IMR-90 (cell line): ENCODE results near the gene HJURP. TPM values are rescaled to one million over a fixed set of nuclear protein-coding genes. Genes with fewer than 3 reads are reported as not detected.

Experiments
- ATAC-seq: fragments of 200-7000 bp; cut with Tn5 transposase; 2 replicates; pipeline ENCODE4 v1.9.1; 2020; ENCODE audit warnings: low read depth, mild to moderate bottlenecking, moderate library complexity
- BruUV-seq: library from RNA; stranded (reverse); fragments of 400-500 nt; replicated peaks from 2 replicates; lab custom pipeline; 2021; lab: Mats Ljungman, UMichigan
- CTCF ChIA-PET: fragments of 300-600 bp; formaldehyde crosslinking; extraction: SDS; loops from one replicate; lab custom pipeline; 2021; ENCODE audit warnings: antibody characterized with exemption; lab: Yijun Ruan, JAX
- POLR2A ChIA-PET: fragments of 300-600 bp; sonication (Branson Sonifier 250); formaldehyde crosslinking; loops from one replicate; lab custom pipeline; 2022; ENCODE audit warnings: antibody characterized with exemption; ENCODE audit not compliant: unreplicated experiment; lab: Charles Lee
- DNase-seq: peaks from one replicate; pipeline ENCODE4 v3.0.0; 2013
- H2AFZ ChIP-seq: replicated peaks from 2 replicates; pipeline ENCODE3; 2013; ENCODE audit warnings: low read length, mild to moderate bottlenecking; ENCODE audit not compliant: poor library complexity
- H2AK5ac ChIP-seq: 2 replicates; pipeline ENCODE4 v1.6.1; 2013; ENCODE audit warnings: low read depth, low read length, inconsistent platforms
- H2AK9ac ChIP-seq: replicated peaks from 2 replicates; pipeline ENCODE3; 2013; ENCODE audit warnings: mild to moderate bottlenecking, low read depth, low read length, moderate library complexity; ENCODE audit not compliant: poor library complexity
- H2BK120ac ChIP-seq: 2 replicates; pipeline ENCODE4 v1.6.1; 2013; ENCODE audit warnings: low read depth, low read length, inconsistent platforms
- H2BK15ac ChIP-seq: 3 replicates; pipeline ENCODE4 v1.6.1; 2013; ENCODE audit warnings: low read depth, low read length, inconsistent platforms
- H2BK20ac ChIP-seq: 2 replicates; pipeline ENCODE4 v1.6.1; 2013; ENCODE audit warnings: low read depth, mild to moderate bottlenecking, inconsistent platforms, low read length, moderate library complexity
- H2BK5ac ChIP-seq: 2 replicates; pipeline ENCODE4 v1.6.1; 2013; ENCODE audit warnings: mild to moderate bottlenecking, low read depth, low read length, inconsistent platforms; ENCODE audit not compliant: poor library complexity, severe bottlenecking
- H3K14ac ChIP-seq: replicated peaks from 2 replicates; pipeline ENCODE4 v1.6.1; 2013; ENCODE audit warnings: low read depth, low read length, inconsistent platforms
- H3K18ac ChIP-seq: 2 replicates; pipeline ENCODE4 v1.6.1; 2013; ENCODE audit warnings: low read depth, low read length, control low read depth
- H3K23ac ChIP-seq: 2 replicates; pipeline ENCODE4 v1.6.1; 2013; ENCODE audit warnings: low read depth, low read length, inconsistent platforms
- H3K27ac ChIP-seq: 2 replicates; pipeline ENCODE4 v1.5.1; 2013; ENCODE audit warnings: mild to moderate bottlenecking, control low read depth, low read length; ENCODE audit not compliant: insufficient read depth
- H3K27me3 ChIP-seq: 2 replicates; pipeline ENCODE4 v1.6.1; 2013; ENCODE audit warnings: low read length; ENCODE audit not compliant: control insufficient read depth, insufficient read depth
- H3K36me3 ChIP-seq: 2 replicates; pipeline ENCODE4 v1.6.1; 2013; ENCODE audit warnings: low read length, mixed read lengths; ENCODE audit not compliant: control insufficient read depth, insufficient read depth
- H3K4ac ChIP-seq: 2 replicates; pipeline ENCODE4 v1.6.1; 2013; ENCODE audit warnings: low read depth, low read length, inconsistent platforms
- H3K4me1 ChIP-seq: 2 replicates; pipeline ENCODE4 v1.6.1; 2013; ENCODE audit warnings: low read length, mixed read lengths; ENCODE audit not compliant: control insufficient read depth, insufficient read depth
- H3K4me2 ChIP-seq: 2 replicates; pipeline ENCODE4 v1.6.1; 2013; ENCODE audit warnings: low read depth, mild to moderate bottlenecking, control low read depth, low read length, moderate library complexity
- H3K4me3 ChIP-seq: 2 replicates; pipeline ENCODE4 v1.5.1; 2013; ENCODE audit warnings: low read depth, mild to moderate bottlenecking, control low read depth, low read length, moderate library complexity; ENCODE audit not compliant: insufficient read depth
- H3K56ac ChIP-seq: 2 replicates; pipeline ENCODE4 v1.6.1; 2013; ENCODE audit warnings: low read length, inconsistent platforms; ENCODE audit not compliant: insufficient read depth; ENCODE audit errors: extremely low read depth
- H3K79me1 ChIP-seq, 2 experiments: 2 replicates each; pipeline ENCODE4 v1.6.1; 2013; ENCODE audit warnings: low read length in 2 of 2, inconsistent platforms in 1 of 2, low read depth in 1 of 2
- H3K9ac ChIP-seq: 2 replicates; pipeline ENCODE4 v1.6.1; 2013; ENCODE audit warnings: low read depth, low read length, control low read depth
- H3K9me1 ChIP-seq: 2 replicates; pipeline ENCODE4 v1.6.1; 2013; ENCODE audit warnings: low read length, inconsistent platforms; ENCODE audit not compliant: insufficient read depth
- H3K9me3 ChIP-seq: 2 replicates; pipeline ENCODE4 v1.6.1; 2013; ENCODE audit warnings: low read length; ENCODE audit not compliant: control insufficient read depth, insufficient read depth
- H4K20me1 ChIP-seq: 2 replicates; pipeline ENCODE4 v1.6.1; 2013; ENCODE audit warnings: low read length, inconsistent platforms; ENCODE audit not compliant: insufficient read depth
- H4K5ac ChIP-seq: 2 replicates; pipeline ENCODE4 v1.6.1; 2013; ENCODE audit warnings: mild to moderate bottlenecking, low read depth, low read length, control low read depth
- H4K8ac ChIP-seq, 2 experiments: 2 replicates each; pipeline ENCODE4 v1.6.1; 2013; ENCODE audit warnings: low read depth in 2 of 2, low read length in 2 of 2, control low read depth in 1 of 2, inconsistent platforms in 1 of 2
- H4K91ac ChIP-seq: 2 replicates; pipeline ENCODE4 v1.6.1; 2013; ENCODE audit warnings: low read depth, low read length, inconsistent platforms; ENCODE audit not compliant: insufficient read depth
- BHLHE40 ChIP-seq: fragments of 150-350 bp; IDR thresholded peaks from 2 replicates; pipeline ENCODE4 v1.6.1; 2016; ENCODE audit warnings: mild to moderate bottlenecking, low read depth, low read length
- FOS ChIP-seq: fragments of 150-350 bp; IDR thresholded peaks from 2 replicates; pipeline ENCODE4 v1.6.1; 2016; ENCODE audit warnings: low read depth, low read length
- MAZ ChIP-seq: IDR thresholded peaks from 2 replicates; pipeline ENCODE4 v1.6.1; 2012; ENCODE audit warnings: low read depth, mild to moderate bottlenecking, low read length, improper control_type of control experiment, moderate library complexity, borderline replicate concordance
- POLR2A ChIP-seq: IDR thresholded peaks from 2 replicates; pipeline ENCODE4 v1.6.1; 2012; ENCODE audit warnings: mild to moderate bottlenecking, low read depth, low read length
- RCOR1 ChIP-seq: IDR thresholded peaks from 2 replicates; pipeline ENCODE4 v1.6.1; 2012; ENCODE audit warnings: mild to moderate bottlenecking, low read length, improper control_type of control experiment; ENCODE audit not compliant: insufficient replicate concordance
- RFX5 ChIP-seq: IDR thresholded peaks from 2 replicates; pipeline ENCODE4 v1.8.0; 2012; ENCODE audit warnings: low read depth, mild to moderate bottlenecking, low read length, moderate library complexity
- WGBS, 2 experiments: methylation state at CpG; one replicate each; pipeline versions ENCODE4 v1.1.5 to v1.1.7; 2013; ENCODE audit warnings: missing lambda C conversion rate in 2 of 2; ENCODE audit not compliant: insufficient read length in 1 of 2; ENCODE audit errors: extremely low coverage in 2 of 2; 5-methylcytosine and 5-hydroxymethylcytosine counted together
- dilution Hi-C: fragments of 300-500 bp; cut with HindIII; formaldehyde crosslinking; loops from one replicate; pipeline ENCODE4 v1.14.3; 2018; ENCODE audit warnings: low sequenced_read_pairs; ENCODE audit not compliant: unreplicated experiment
- in situ Hi-C: fragments of 300-500 bp; cut with MboI; formaldehyde crosslinking; loops from 3 replicates; pipeline ENCODE4 v1.14.3; 2019; ENCODE audit warnings: low sequenced_read_pairs, inconsistent platforms, mixed read lengths
- intact Hi-C: fragments of 100-400 bp; cut with micrococcal nuclease; formaldehyde crosslinking; loops from 2 replicates; pipeline ENCODE4 v1.10.0; 2022
- polyA plus RNA-seq, 3 experiments: library from polyadenylated mRNA; depleted of rRNA; stranded (reverse); fragments of >200 nt; gene quantifications; 2 replicates each; pipeline ENCODE4 v1.2.3, GENCODE V29; 2012; ENCODE audit warnings: low replicate concordance in 1 of 3
- total RNA-seq: library from RNA; depleted of rRNA; stranded (reverse); fragments of >200 nt; gene quantifications from 2 replicates; pipeline ENCODE4 v1.2.3, GENCODE V29; 2012

The HJURP gene
- total and polyA plus RNA-seq, 2 of the 4 experiments (the other 2 are of a cell fraction), result 22.6 to 26.5 TPM

DNA sequence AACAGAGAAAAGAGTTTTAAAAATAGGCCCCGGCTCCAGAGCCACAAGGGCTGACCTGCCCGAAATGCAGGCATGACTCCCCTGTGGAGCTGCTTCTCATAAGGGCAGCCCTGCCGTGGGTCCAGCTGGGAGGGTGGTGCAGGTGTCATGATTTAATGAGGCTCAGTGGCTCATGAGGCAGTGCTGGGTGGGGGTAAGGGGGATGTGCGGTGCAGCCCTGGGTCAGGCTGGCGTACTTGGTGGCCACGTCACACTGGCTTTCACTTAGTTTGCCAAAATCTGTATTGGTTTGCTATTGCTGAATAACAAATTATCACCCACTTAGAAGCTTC is 33.6 kb downstream of the HJURP start:
- POLR2A ChIA-PET, result no interaction called here
- peaks cover 10% of the 10 kb centered on the region for H3K27me3 ChIP-seq
- TF ChIP-seq FOS (no peak), POLR2A (no peak), MAZ (no peak), RFX5 (no peak), BHLHE40 (no peak), RCOR1 (no peak)

More for the DNA sequence above, 33.6 kb downstream of the HJURP start:
- H4K8ac ChIP-seq, result no peak overlapping the region
- no peak overlapping the region for H3K4me2 ChIP-seq
- no peak overlapping the region for H2BK15ac ChIP-seq
- H3K23ac ChIP-seq, result no peak overlapping the region
- H3K27ac ChIP-seq, result no peak overlapping the region
- H3K79me1 ChIP-seq, result no peaks in the 10 kb centered on the region
- 83% methylated on average over 2 of the region's 6 CpGs; no CpG with 5 or more reads in 1 of the 2 experiments for WGBS, 2 experiments
- H4K91ac ChIP-seq, result no peak overlapping the region
- CTCF ChIA-PET, result no interaction called here
- no peak overlapping the region for H3K14ac ChIP-seq
- H3K36me3 ChIP-seq, result no peaks in the 10 kb centered on the region
- no peak overlapping the region for H2BK20ac ChIP-seq
- H2AK9ac ChIP-seq, result no peak overlapping the region
- H4K5ac ChIP-seq, result no peak overlapping the region
- no peak overlapping the region for H3K56ac ChIP-seq
- no peak overlapping the region for H2BK5ac ChIP-seq
- no peak overlapping the region for H3K9ac ChIP-seq
- no peaks in the 10 kb centered on the region for H4K20me1 ChIP-seq
- no peak overlapping the region for H3K4me3 ChIP-seq
- no peaks in the 10 kb centered on the region for H3K9me1 ChIP-seq
- dilution Hi-C loops (no loop called here), intact Hi-C loops (no loop called here), in situ Hi-C loops (no loop called here)
- H3K18ac ChIP-seq, result no peak overlapping the region
- no peaks in the 10 kb centered on the region for H3K4me1 ChIP-seq
- H2AK5ac ChIP-seq, result no peak overlapping the region
- BruUV-seq, result no TSS peak
- H2BK120ac ChIP-seq, result no peak overlapping the region
- ATAC-seq (no peak), DNase-seq (no peak)
- H3K9me3 ChIP-seq, result no peaks in the 10 kb centered on the region
- H3K4ac ChIP-seq, result no peak overlapping the region
- no peak overlapping the region for H2AFZ ChIP-seq
